H7 (cell line): ENCODE results near the gene SPPL3. TPM values are rescaled to one million over a fixed set of nuclear protein-coding genes. Genes with fewer than 3 reads are reported as not detected.
"Not testable (repeated sequence)": the region's sequence is repeated elsewhere in the genome, so short reads cannot be mapped to it uniquely, and the experiment has no call there.

Experiments used
- DNase-seq: peaks from one replicate; pipeline ENCODE4 v3.0.0; 2012
- H3K27me3 ChIP-seq: 2 replicates; pipeline ENCODE4 v1.6.0; 2011; ENCODE audit warnings: mild to moderate bottlenecking, low read length; ENCODE audit not compliant: control insufficient read depth, insufficient read depth
- H3K36me3 ChIP-seq: replicated peaks from 2 replicates; pipeline ENCODE4 v1.5.1; 2011; ENCODE audit warnings: low read length; ENCODE audit not compliant: control insufficient read depth, insufficient read depth
- H3K4me3 ChIP-seq: 2 replicates; pipeline ENCODE4 v1.5.1; 2011; ENCODE audit warnings: low read depth, mild to moderate bottlenecking, control low read depth, low read length, moderate library complexity; ENCODE audit not compliant: insufficient read depth
- total RNA-seq: library from RNA; depleted of rRNA; stranded (reverse); fragments of >200 nt; shearing (Covaris generic); gene quantifications from 2 replicates; pipeline ENCODE4 v1.2.3, GENCODE V29; 2014

Gene SPPL3
- total RNA-seq, 1 experiment from 2014 or later, result 9.0 TPM

DNA sequence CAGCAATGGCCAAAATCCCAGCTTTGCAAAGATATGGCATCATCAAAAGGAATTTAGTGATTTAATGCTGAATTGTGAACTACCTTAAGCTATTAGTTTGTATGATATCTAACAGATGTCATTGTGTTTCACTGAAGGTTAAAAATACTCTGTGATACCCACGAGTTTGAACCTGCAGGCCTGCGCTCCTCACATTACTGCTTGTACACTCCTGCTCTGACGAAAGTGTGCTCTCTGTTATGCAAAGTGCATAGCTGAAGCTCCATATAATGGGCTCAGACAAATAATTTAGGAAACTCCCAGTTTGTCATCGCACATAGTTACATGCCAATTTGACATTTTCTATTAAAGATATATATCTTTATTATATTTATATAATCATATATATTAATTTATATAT, 52.2 kb downstream of the SPPL3 start:
- DNase-seq, result no peak
- Histone ChIP-seq H3K27me3 (no peaks in the 10 kb centered on the region), H3K4me3 (no peak overlapping the region), H3K36me3 (no peaks in the 10 kb centered on the region)

DNA sequence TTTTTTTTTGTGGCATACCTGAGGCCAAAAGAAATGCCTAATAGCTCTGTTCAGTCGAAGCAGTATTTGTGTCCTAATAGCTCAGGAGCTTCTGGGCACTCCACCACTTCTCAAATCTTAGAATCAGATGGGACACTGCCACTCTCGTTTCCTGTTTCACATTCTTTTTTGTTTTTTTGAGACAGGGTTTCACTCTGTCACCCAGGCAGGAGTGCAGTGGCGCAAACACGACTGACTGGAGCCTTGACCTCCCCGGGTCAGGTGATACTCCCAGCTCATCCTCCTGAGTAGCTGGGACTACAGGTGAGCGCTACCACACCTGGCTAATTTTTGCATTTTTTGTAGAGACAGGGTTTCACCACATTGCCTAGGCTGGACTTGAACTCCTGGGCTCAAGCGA, 52.7 kb downstream of the SPPL3 start:
- DNase-seq, result no peak
- H3K4me3 ChIP-seq, result no peak overlapping the region
- H3K27me3 ChIP-seq, result no peaks in the 10 kb centered on the region
- no peaks in the 10 kb centered on the region for H3K36me3 ChIP-seq

DNA sequence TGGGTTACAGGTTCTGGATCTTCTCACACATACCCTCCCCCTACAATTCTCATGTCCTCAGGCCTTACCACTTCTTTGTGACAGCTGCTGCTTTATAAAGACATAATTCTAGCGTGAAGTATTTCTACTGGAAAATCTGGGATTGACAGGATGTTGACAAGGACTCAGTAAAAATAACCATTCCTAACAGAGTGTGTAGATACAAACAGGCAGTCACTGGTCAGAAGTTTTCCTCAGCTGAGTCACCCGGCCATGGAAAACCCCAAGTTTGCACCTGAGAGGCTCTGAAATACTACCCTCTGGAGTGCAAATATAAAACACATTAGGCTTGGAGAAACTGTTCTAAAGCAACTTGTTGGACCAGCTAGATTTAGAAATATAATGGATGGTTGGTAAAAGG, 54.4 kb downstream of the SPPL3 start:
- no peaks in the 10 kb centered on the region for H3K27me3 ChIP-seq
- no peak overlapping the region for H3K4me3 ChIP-seq
- no peaks in the 10 kb centered on the region for H3K36me3 ChIP-seq
- no peak for DNase-seq

DNA sequence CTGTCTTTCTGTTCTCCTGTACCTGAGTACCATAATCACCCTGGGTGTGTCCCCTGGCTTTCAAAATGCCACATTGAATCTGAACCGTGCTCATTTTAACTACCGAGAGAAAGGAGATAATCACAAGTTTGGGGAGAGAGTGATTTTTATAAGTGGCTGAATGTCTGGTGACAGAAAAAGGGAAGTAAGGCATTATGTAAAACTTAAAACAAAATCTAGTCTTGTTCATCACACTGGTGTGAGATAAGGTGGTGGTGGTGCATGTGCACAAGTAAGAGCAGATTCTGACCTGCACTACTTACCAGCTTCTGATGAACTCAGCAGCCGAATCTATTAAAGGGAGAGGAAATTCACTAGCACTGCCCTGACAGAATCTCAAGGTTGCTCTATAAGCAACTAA, 56.3 kb downstream of the SPPL3 start:
- Histone ChIP-seq H3K36me3 (no peaks in the 10 kb centered on the region), H3K27me3 (no peaks in the 10 kb centered on the region), H3K4me3 (no peak overlapping the region)
- DNase-seq, result no peak

DNA sequence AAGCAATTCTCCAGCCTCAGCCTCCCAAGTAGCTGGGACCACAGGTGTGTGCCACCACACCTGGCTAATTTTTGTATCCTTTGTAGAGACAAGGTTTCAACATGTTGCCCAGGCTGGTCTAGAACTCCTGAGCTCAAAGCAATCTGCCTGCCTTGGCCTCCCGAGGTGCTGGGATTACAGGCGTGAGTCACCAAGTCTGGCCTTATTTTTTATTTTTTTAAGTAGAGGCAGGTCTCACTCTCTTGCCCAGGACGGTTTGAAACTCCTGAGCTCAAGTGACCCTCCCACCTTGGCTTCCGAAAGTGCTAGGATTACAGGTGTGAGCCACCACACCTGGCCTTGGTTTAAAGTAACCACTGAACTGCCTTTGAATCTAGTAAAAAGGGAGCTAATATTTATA, 56.8 kb downstream of the SPPL3 start:
- H3K36me3 ChIP-seq, result no peaks in the 10 kb centered on the region
- H3K27me3 ChIP-seq, result no peaks in the 10 kb centered on the region
- H3K4me3 ChIP-seq, result no peak overlapping the region
- DNase-seq, result no peak

DNA sequence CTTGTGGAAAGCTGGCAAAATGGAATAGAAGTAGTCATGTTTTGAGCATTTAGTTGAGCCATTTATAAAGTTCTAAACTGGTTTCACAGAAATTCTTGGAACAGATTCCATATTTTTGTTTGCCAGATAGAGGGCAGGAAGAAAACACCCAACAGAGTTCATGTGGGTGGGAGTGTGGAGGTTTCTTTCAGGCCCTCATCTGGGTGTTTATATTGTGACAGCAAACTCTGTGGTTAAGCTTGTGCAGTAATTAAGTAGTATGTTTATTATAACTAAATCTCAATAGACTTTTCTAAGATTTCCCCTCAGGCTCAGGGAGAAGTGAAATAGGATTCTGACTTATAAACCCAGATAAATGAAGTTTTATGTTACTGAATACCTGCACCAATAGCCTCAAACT, 57.4 kb downstream of the SPPL3 start:
- no peak for DNase-seq
- no peaks in the 10 kb centered on the region for H3K27me3 ChIP-seq
- no peak overlapping the region for H3K4me3 ChIP-seq
- H3K36me3 ChIP-seq, result no peaks in the 10 kb centered on the region

DNA sequence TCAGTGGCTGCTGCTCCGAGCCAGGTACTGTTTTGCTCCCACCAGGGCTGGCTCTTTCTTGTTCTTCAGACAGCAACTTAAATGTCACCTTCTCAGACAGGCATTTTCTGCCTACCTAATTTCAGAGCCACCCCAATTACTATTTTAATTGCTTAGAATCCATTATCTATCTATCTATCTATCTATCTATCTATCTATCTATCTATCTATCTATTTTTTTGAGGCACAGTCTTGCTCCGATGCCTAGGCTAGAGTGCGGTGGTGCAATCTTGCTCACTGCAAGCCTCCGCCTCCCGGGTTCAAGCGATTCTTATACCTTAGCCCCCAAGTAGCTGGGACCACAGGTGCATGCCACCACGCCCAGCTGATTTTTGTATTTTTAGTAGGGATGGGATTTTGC, 58.5 kb downstream of the SPPL3 start:
- H3K4me3 ChIP-seq, result no peak overlapping the region
- DNase-seq, result no peak
- H3K27me3 ChIP-seq, result no peaks in the 10 kb centered on the region
- no peaks in the 10 kb centered on the region for H3K36me3 ChIP-seq

DNA sequence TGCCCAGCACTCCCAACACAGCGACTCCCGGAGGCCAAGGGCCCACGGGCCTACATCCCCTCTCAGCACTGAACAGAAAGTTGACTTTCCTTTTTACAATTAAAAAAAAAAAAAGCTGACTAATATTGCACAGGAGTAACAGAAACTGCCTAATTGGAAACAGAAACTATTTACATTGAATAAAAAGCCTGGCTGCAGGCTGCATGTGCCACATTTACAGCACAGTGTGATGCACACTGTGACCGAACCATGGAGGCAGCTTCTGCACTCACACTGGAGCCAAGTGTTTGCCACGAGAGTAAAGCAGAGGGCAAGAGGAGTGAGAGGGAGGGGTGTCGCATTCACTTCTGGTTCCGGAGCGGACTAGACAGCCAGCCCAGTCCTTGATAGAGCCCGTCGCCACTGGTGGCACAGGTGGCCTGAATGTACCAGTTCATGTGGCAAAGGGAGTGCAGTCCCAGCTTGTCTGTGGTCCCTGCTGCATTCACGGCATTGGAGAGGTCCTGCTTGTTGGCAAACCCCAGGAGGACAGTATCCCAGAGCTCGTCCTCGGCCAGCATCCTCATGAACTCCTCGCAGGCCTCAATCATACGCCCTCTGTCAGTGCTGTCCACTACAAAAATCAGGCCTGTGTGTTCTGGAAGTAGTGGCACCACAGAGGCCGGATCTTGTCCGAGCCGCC, 59.2 kb downstream of the SPPL3 start:
- no peaks in the 10 kb centered on the region for H3K36me3 ChIP-seq
- H3K27me3 ChIP-seq, result no peaks in the 10 kb centered on the region
- H3K4me3 ChIP-seq, result no peak overlapping the region
- no peak for DNase-seq

DNA sequence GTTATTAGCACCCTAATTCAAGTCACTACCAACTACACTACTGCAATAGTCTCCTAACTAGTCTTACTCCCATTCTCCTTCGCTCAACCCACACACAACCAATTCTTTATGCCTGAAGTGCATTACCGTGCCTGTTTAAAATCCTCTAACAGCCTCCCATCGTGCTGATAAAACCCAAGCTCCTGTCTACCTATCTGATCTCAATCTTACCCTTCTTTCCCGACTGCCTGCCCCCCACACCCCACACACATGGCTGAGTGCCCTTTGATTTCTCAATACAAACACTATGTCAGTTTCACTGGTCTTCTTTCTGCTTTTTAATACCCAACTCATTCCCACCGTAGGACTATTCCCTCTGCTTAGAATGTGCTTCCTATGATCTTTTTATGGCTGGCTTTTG, 59.9 kb downstream of the SPPL3 start:
- H3K27me3 ChIP-seq, result no peaks in the 10 kb centered on the region
- H3K4me3 ChIP-seq, result no peak overlapping the region
- no peak for DNase-seq
- no peaks in the 10 kb centered on the region for H3K36me3 ChIP-seq

DNA sequence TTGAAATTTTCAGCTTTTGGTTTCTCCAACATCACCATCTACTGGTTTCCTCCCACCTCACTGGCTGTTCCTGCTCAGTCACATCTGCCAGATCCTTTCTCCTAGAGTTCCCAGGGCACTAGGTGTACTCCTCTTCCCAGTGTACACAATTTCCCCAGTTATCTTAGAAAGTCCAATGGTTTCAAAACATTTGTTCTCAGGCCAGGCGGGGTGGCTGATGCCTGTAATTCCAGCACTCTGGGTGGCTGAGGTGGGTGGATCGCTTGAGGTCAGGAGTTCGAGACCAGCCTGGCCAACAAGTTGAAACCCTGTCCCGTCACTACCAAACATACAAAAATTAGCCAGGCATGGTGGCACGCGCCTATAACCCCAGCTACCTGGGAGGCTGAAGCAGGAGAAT, 60.7 kb downstream of the SPPL3 start:
- Histone ChIP-seq H3K27me3 (no peaks in the 10 kb centered on the region), H3K36me3 (no peaks in the 10 kb centered on the region), H3K4me3 (no peak overlapping the region)
- DNase-seq, result no peak

DNA sequence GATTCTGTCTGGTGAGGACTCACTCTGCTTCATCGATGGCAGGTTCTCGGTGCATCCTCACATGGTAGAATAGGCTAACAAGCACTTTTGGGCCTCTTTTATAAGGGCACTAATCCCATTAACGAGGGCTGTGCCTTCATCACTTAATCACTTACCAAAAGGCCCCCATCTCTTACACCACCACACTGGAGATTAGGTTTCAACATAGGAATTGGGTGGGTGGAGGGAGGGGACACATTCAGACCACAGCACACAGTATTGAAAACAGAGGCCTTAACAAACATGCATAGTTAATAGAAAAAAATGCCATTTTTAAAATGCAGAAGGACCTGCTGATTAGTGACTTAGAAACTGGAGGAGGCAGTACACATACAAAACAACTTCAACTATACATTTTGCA, 61.6 kb downstream of the SPPL3 start:
- Histone ChIP-seq H3K36me3 (no peaks in the 10 kb centered on the region), H3K27me3 (no peaks in the 10 kb centered on the region), H3K4me3 (no peak overlapping the region)
- DNase-seq, result no peak

DNA sequence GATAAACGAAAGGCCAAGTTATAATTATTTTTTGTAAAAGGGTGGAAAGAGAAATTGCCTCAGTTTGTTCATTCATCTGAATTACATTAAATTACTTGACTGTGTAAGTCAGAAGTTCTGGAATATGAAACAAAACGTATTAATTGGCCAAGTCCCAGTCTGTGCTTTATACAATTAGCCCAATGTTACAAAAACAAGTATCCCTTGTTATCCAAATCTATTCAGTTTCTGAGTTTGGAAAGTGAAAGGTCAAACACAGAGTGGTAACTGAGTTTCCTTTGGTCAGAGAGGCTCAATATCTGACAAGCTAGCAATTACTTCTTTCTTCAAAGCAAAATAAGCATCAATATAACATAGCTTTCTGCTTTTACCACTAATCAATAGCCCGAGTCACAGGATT, 62.6 kb downstream of the SPPL3 start:
- no peak overlapping the region for H3K4me3 ChIP-seq
- no peak for DNase-seq
- no peaks in the 10 kb centered on the region for H3K36me3 ChIP-seq
- no peaks in the 10 kb centered on the region for H3K27me3 ChIP-seq

DNA sequence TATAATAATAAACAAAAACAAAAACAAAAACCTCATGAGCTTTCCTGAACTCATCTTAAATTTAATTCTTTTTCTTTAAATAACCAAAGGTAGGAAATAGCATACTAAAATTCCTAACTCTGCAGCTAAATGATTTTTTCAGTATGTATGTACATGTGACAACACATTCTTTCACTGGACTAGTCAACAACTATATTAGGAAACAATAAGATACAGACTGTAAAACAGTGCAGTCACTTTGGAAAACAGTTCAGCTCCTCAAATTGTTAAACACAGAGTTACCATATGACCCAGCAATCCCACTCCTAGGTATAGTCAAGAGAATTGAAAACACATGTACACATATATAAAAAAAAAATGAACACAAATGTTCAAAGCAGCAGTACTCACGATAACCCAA, 64.7 kb downstream of the SPPL3 start:
- H3K36me3 ChIP-seq, result no peaks in the 10 kb centered on the region
- no peak overlapping the region for H3K4me3 ChIP-seq
- H3K27me3 ChIP-seq, result no peaks in the 10 kb centered on the region
- DNase-seq, result no peak

DNA sequence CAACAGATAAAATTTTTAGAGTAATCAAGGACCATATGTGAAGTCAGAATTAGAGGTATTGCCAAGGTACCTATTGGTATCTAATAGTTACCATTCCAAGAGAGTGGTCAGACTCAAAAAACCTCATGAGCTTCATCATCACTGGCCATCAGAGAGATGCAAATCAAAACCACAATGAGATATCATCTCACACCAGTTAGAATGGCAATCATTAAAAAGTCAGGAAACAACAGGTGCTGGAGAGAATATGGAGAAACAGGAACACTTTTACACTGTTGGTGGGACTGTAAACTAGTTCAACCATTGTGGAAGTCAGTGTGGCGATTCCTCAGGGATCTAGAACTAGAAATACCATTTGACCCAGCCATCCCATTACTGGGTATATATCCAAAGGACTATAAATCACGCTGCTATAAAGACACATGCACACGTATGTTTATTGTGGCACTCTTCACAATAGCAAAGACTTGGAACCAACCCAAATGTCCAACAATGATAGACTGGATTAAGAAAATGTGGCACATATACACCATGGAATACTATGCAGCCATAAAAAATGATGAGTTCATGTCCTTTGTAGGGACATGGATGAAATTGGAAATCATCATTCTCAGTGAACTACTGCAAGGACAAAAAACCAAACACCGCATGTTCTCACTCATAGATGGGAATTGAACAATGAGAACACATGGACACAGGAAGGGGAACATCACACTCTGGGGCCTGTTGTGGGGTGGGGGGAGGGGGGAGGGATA, 65.4 kb downstream of the SPPL3 start:
- not testable (repeated sequence) for DNase-seq, H3K27me3 ChIP-seq, H3K4me3 ChIP-seq, H3K36me3 ChIP-seq

DNA sequence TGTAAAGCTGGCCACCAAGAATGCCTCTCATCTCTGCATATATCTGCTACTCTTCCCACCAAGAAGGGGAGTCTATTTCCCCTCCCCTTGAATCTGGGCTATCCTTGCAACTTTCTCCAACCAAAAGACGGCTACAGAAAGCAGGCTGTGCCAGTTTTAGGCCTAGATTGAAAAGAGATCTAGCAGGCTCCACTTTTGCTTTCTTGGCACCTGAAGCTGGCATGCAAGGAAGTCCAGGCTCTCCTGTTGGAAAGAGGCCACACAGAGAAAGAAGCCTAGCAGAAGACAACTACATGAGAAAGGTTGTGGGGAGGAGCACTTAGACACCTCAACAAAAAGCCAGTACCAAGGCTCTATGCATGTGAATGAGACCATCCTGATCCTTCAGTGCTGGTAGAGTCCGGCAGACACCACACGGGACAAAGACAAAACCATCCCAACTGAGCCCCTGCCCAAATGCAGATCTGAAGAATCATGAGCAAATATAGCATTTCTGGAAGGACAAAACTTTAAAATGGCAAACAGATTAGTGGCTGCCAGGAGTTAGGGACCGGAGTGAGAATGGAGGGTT, 68.0 kb downstream of the SPPL3 start:
- no peak for DNase-seq
- H3K4me3 ChIP-seq, result no peak overlapping the region
- no peaks in the 10 kb centered on the region for H3K36me3 ChIP-seq
- no peaks in the 10 kb centered on the region for H3K27me3 ChIP-seq
